Upper lobe of right lung (tissue), 1 donor: ENCODE data around the gene TMEM191C. TPM values are rescaled to one million over a fixed set of nuclear protein-coding genes. Genes with fewer than 3 reads are reported as not detected.
"Not testable (repeated sequence)": the region's sequence is repeated elsewhere in the genome, so short reads cannot be mapped to it uniquely, and the experiment has no call there.

Source experiments
- ATAC-seq: fragments of 200-7000 bp; cut with Tn5 transposase; one replicate; pipeline ENCODE4 v1.9.1; 2020; ENCODE audit warnings: mild to moderate bottlenecking, moderate library complexity
- DNase-seq: peaks from one replicate; pipeline ENCODE4 v3.0.0-alpha.2; 2020
- H3K27ac ChIP-seq: fragments of 200-600 bp; one replicate; pipeline ENCODE4 v1.8.0; 2022
- H3K27me3 ChIP-seq: fragments of 200-600 bp; one replicate; pipeline ENCODE4 v1.8.0; 2022; ENCODE audit warnings: mild to moderate bottlenecking
- H3K36me3 ChIP-seq: fragments of 200-600 bp; one replicate; pipeline ENCODE4 v1.8.0; 2022
- H3K4me1 ChIP-seq: fragments of 200-600 bp; one replicate; pipeline ENCODE4 v1.8.0; 2022
- H3K4me3 ChIP-seq: fragments of 200-600 bp; one replicate; pipeline ENCODE4 v1.8.0; 2022; ENCODE audit warnings: mild to moderate bottlenecking
- H3K9me3 ChIP-seq: fragments of 200-600 bp; one replicate; pipeline ENCODE4 v1.8.0; 2022
- CTCF ChIP-seq: fragments of 200-600 bp; IDR thresholded peaks from one replicate; pipeline ENCODE4 v1.8.0; 2022; ENCODE audit warnings: antibody characterized with exemption
- intact Hi-C: fragments of 100-400 bp; cut with DNase I; formaldehyde crosslinking; loops from one replicate; pipeline ENCODE4 v1.11.0; 2022
- total RNA-seq: library from RNA; stranded (reverse); fragmentation: NEBNext Ultra II Directional; extraction: Animal tissue kit (Norgen Biotek cat#: 25700); gene quantifications from one replicate; pipeline ENCODE4 v1.2.1, GENCODE V29; 2021
- donor health status: DM: no; HTN: yes; CAD: no; lungs with severe emphysema.

Gene TMEM191C
- total RNA-seq, 1 donor from 2014 or later: 4.0 TPM

- TF ChIP-seq CTCF: no peak
- no peak overlapping the region for H3K27ac ChIP-seq
- peaks cover 6% of the 10 kb centered on the region for H3K4me1 ChIP-seq
- H3K27me3 ChIP-seq: no peaks in the 10 kb centered on the region
- DNase-seq: peak; percentile 47
- no peaks in the 10 kb centered on the region for H3K9me3 ChIP-seq
- H3K36me3 ChIP-seq: no peaks in the 10 kb centered on the region
- H3K4me3 ChIP-seq: no peak overlapping the region
- no peak for ATAC-seq
- intact Hi-C loops: no loop called here
Observed at GRCh38 chr22:21455334-21456089, 11.7 kb upstream of the TMEM191C start.

- Histone ChIP-seq H3K27ac (no peak overlapping the region), H3K4me1 (peaks cover 6% of the 10 kb centered on the region), H3K9me3 (no peaks in the 10 kb centered on the region), H3K36me3 (no peaks in the 10 kb centered on the region), H3K27me3 (no peaks in the 10 kb centered on the region), H3K4me3 (no peak overlapping the region)
- intact Hi-C loops: no loop called here
- TF ChIP-seq CTCF: no peak
- ATAC-seq (peak; percentile 75), DNase-seq (peak; percentile 64)
Observed at GRCh38 chr22:21457023-21457787, 10.0 kb upstream of the TMEM191C start.

GRCh38 chr22:21462672-21463071, 4.5 kb upstream of the TMEM191C start:
- H3K36me3 ChIP-seq: not testable (repeated sequence)
- peak; percentile 60 for ATAC-seq

GRCh38 chr22:21468194-21469096, 1.3 kb downstream of the TMEM191C start:
- DNase-seq: peak; percentile 96
- H3K27me3 ChIP-seq, H3K27ac ChIP-seq, H3K9me3 ChIP-seq, H3K36me3 ChIP-seq, H3K4me1 ChIP-seq, intact Hi-C loops: not testable (repeated sequence)
- ATAC-seq: peak; percentile 94
- H3K4me3 ChIP-seq: peak overlapping the region; percentile 35

More at GRCh38 chr22:21462672-21463071, 4.5 kb upstream of the TMEM191C start:
- H3K27ac ChIP-seq, H3K9me3 ChIP-seq, H3K4me3 ChIP-seq, H3K27me3 ChIP-seq, H3K4me1 ChIP-seq, DNase-seq, intact Hi-C loops: not testable (repeated sequence)

- H3K9me3 ChIP-seq, H3K4me1 ChIP-seq, H3K36me3 ChIP-seq, intact Hi-C loops, H3K27ac ChIP-seq, H3K27me3 ChIP-seq, ATAC-seq, H3K4me3 ChIP-seq: not testable (repeated sequence)
- DNase-seq: peak; percentile 61
Observed at GRCh38 chr22:21469097-21469994, 2.2 kb downstream of the TMEM191C start.

- H3K27me3 ChIP-seq, H3K36me3 ChIP-seq, ATAC-seq, H3K4me3 ChIP-seq, H3K27ac ChIP-seq, H3K4me1 ChIP-seq, H3K9me3 ChIP-seq, intact Hi-C loops, DNase-seq: not testable (repeated sequence)
Observed at GRCh38 chr22:21472984-21473383, 5.8 kb downstream of the TMEM191C start.

- H3K36me3 ChIP-seq, H3K27ac ChIP-seq, intact Hi-C loops, H3K4me1 ChIP-seq, ATAC-seq, H3K27me3 ChIP-seq, DNase-seq, H3K4me3 ChIP-seq, H3K9me3 ChIP-seq: not testable (repeated sequence)
Observed at GRCh38 chr22:21473664-21474063, 6.5 kb downstream of the TMEM191C start.

GRCh38 chr22:21484039-21484438, 16.9 kb downstream of the TMEM191C start:
- H3K27me3 ChIP-seq, H3K36me3 ChIP-seq, intact Hi-C loops, H3K27ac ChIP-seq, H3K9me3 ChIP-seq, H3K4me1 ChIP-seq, DNase-seq, H3K4me3 ChIP-seq, ATAC-seq: not testable (repeated sequence)

- H3K36me3 ChIP-seq, H3K4me3 ChIP-seq, DNase-seq, intact Hi-C loops, H3K9me3 ChIP-seq, H3K27me3 ChIP-seq, H3K27ac ChIP-seq, H3K4me1 ChIP-seq: not testable (repeated sequence)
- peak; percentile 38 for ATAC-seq
Observed at GRCh38 chr22:21487723-21488122, 20.5 kb downstream of the TMEM191C start.

- DNase-seq, intact Hi-C loops, H3K4me3 ChIP-seq, H3K4me1 ChIP-seq, ATAC-seq, H3K27ac ChIP-seq, H3K9me3 ChIP-seq, H3K36me3 ChIP-seq, H3K27me3 ChIP-seq: not testable (repeated sequence)
Observed at GRCh38 chr22:21489149-21489680, 22.0 kb downstream of the TMEM191C start.
